ENCODE data around the gene SAMHD1. TPM values are rescaled to one million over a fixed set of nuclear protein-coding genes. Genes with fewer than 3 reads are reported as not detected.

Gene SAMHD1
- total and polyA plus RNA-seq, 9 of the 15 experiments (the other 6 are each of a cell fraction or from before 2014, with no cell fraction given) = 6.8 to 20.4 (median 14.8) TPM

- TF ChIP-seq, protein P1, sequence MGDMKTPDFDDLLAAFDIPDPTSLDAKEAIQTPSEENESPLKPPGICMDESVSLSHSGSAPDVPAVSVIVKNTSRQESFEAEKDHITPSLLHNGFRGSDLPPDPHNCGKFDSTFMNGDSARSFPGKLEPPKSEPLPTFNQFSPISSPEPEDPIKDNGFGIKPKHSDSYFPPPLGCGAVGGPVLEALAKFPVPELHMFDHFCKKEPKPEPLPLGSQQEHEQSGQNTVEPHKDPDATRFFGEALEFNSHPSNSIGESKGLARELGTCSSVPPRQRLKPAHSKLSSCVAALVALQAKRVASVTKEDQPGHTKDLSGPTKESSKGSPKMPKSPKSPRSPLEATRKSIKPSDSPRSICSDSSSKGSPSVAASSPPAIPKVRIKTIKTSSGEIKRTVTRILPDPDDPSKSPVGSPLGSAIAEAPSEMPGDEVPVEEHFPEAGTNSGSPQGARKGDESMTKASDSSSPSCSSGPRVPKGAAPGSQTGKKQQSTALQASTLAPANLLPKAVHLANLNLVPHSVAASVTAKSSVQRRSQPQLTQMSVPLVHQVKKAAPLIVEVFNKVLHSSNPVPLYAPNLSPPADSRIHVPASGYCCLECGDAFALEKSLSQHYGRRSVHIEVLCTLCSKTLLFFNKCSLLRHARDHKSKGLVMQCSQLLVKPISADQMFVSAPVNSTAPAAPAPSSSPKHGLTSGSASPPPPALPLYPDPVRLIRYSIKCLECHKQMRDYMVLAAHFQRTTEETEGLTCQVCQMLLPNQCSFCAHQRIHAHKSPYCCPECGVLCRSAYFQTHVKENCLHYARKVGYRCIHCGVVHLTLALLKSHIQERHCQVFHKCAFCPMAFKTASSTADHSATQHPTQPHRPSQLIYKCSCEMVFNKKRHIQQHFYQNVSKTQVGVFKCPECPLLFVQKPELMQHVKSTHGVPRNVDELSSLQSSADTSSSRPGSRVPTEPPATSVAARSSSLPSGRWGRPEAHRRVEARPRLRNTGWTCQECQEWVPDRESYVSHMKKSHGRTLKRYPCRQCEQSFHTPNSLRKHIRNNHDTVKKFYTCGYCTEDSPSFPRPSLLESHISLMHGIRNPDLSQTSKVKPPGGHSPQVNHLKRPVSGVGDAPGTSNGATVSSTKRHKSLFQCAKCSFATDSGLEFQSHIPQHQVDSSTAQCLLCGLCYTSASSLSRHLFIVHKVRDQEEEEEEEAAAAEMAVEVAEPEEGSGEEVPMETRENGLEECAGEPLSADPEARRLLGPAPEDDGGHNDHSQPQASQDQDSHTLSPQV (IDR thresholded peaks at IDR 0.05) = no peak
- no peak for TF ChIP-seq RHOXF2B (CRISPR knock-in tag; conservative IDR thresholded peaks at IDR 0.05)
- no peak for TF ChIP-seq ZNF696 (CRISPR knock-in tag; conservative IDR thresholded peaks at IDR 0.05)
- no peak for TF ChIP-seq SNRNP70 (optimal IDR thresholded peaks at IDR 0.05; ENCODE audit: low read depth, low read length)
- TF ChIP-seq XRCC3 (IDR thresholded peaks at IDR 0.05) = no peak
- TF ChIP-seq ZNF395 (CRISPR knock-in tag; IDR thresholded peaks at IDR 0.05) = no peak
- no peak for TF ChIP-seq GTF2E2 (tag; IDR thresholded peaks at IDR 0.05)
- no peak for TF ChIP-seq KLF13 (tag; IDR thresholded peaks at IDR 0.05; ENCODE audit: borderline replicate concordance, low read depth)
- TF ChIP-seq, protein P2, sequence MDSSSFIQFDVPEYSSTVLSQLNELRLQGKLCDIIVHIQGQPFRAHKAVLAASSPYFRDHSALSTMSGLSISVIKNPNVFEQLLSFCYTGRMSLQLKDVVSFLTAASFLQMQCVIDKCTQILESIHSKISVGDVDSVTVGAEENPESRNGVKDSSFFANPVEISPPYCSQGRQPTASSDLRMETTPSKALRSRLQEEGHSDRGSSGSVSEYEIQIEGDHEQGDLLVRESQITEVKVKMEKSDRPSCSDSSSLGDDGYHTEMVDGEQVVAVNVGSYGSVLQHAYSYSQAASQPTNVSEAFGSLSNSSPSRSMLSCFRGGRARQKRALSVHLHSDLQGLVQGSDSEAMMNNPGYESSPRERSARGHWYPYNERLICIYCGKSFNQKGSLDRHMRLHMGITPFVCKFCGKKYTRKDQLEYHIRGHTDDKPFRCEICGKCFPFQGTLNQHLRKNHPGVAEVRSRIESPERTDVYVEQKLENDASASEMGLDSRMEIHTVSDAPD (CRISPR knock-in tag; IDR thresholded peaks at IDR 0.05) = no peak
- TF ChIP-seq HNRNPL (IDR thresholded peaks at IDR 0.05; ENCODE audit: low read depth, low read length) = no peak
- TF ChIP-seq YBX1 (IDR thresholded peaks at IDR 0.05) = no peak
- TF ChIP-seq CAMTA2 (CRISPR knock-in tag; conservative IDR thresholded peaks at IDR 0.05) = no peak
- TF ChIP-seq ZNF277 (CRISPR knock-in tag; IDR thresholded peaks at IDR 0.05; ENCODE audit: borderline replicate concordance) = no peak
- no peak for TF ChIP-seq ZNF311 (CRISPR knock-in tag; IDR thresholded peaks at IDR 0.05)
- TF ChIP-seq POLR2AphosphoS5 (IDR thresholded peaks at IDR 0.05; ENCODE audit: control insufficient read depth, insufficient read depth, low read depth, low read length) = no peak
- TF ChIP-seq ETV1 (tag; conservative IDR thresholded peaks at IDR 0.05; ENCODE audit: low read depth) = no peak
- TF ChIP-seq ZNF778 (CRISPR knock-in tag; IDR thresholded peaks at IDR 0.05) = no peak
- no peak for TF ChIP-seq NCOA1 (IDR thresholded peaks at IDR 0.05; ENCODE audit: low read depth)
- TF ChIP-seq POLR2A (conservative IDR thresholded peaks at IDR 0.05) = no peak
These were observed 27.1 kb downstream of the SAMHD1 start (continued) for GRCh38 chr20:36924167-36925045.

Data from K562 (cell line).